HEK293 (cell line): ENCODE measurements around the gene SLC16A13.

Source experiments
- YY1 ChIP-seq: fragments of 450-650 bp; formaldehyde crosslinking; IDR thresholded peaks from 2 replicates; pipeline ENCODE4 v1.5.1; 2018; ENCODE audit warnings: missing biosample characterization, missing genetic modification characterization
- ZNF324 ChIP-seq: fragments of 450-650 bp; formaldehyde crosslinking; IDR thresholded peaks from 2 replicates; pipeline ENCODE4 v1.5.1; 2016; ENCODE audit warnings: missing biosample characterization, missing genetic modification characterization
- ZNF514 ChIP-seq: fragments of 450-650 bp; formaldehyde crosslinking; IDR thresholded peaks from 2 replicates; pipeline ENCODE4 v1.5.1; 2016; ENCODE audit warnings: missing biosample characterization, missing genetic modification characterization
- ZNF670 ChIP-seq: fragments of 450-650 bp; formaldehyde crosslinking; IDR thresholded peaks from 2 replicates; pipeline ENCODE4 v1.5.1; 2016; ENCODE audit warnings: missing biosample characterization, missing genetic modification characterization, low read depth
- TF ChIP-seq, protein P1 (sequence below): fragments of 450-650 bp; formaldehyde crosslinking; IDR thresholded peaks from 2 replicates; pipeline ENCODE4 v1.5.1; 2016; ENCODE audit warnings: missing biosample characterization, missing genetic modification characterization
- TF ChIP-seq, protein P2 (sequence below): fragments of 450-650 bp; formaldehyde crosslinking; IDR thresholded peaks from 2 replicates; pipeline ENCODE4 v1.5.1; 2016; ENCODE audit warnings: missing biosample characterization, missing genetic modification characterization
- TF ChIP-seq, protein P3 (sequence below): fragments of 450-650 bp; formaldehyde crosslinking; IDR thresholded peaks from 2 replicates; pipeline ENCODE4 v1.5.1; 2016; ENCODE audit warnings: missing biosample characterization, missing genetic modification characterization
- TF ChIP-seq, protein P4 (sequence below): fragments of 450-650 bp; formaldehyde crosslinking; IDR thresholded peaks from 2 replicates; pipeline ENCODE4 v1.5.1; 2016; ENCODE audit warnings: missing biosample characterization, missing genetic modification characterization, borderline replicate concordance
- TF ChIP-seq, protein P5 (sequence below): fragments of 450-650 bp; formaldehyde crosslinking; IDR thresholded peaks from 2 replicates; pipeline ENCODE4 v1.5.1; 2016; ENCODE audit warnings: missing biosample characterization, missing genetic modification characterization
- TF ChIP-seq, protein P6 (sequence below): fragments of 450-650 bp; formaldehyde crosslinking; IDR thresholded peaks from 2 replicates; pipeline ENCODE4 v1.5.1; 2016; ENCODE audit warnings: missing biosample characterization, missing genetic modification characterization

DNA sequence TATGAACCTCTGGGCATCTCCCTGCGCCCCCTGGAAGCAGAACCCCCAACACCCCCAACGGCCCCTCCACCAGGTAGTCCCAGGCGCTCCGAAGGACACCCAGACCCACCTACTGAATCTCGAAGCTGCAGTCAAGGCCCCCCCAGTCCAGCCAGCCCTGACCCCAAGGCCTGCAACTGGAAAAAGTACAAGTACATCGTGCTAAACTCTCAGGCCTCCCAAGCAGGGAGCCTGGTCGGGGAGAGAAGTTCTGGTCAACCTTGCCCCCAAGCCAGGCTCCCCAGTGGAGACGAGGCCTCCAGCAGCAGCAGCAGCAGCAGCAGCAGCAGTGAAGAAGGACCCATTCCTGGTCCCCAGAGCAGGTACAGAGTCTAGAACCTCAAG is 11.4 kb upstream of the SLC16A13 start:
- TF ChIP-seq ZNF514 (tag by site-specific recombination) (no peak), ZNF670 (tag by site-specific recombination) (no peak), ZNF324 (tag by site-specific recombination) (no peak), YY1 (no peak)
- TF ChIP-seq, protein P1, sequence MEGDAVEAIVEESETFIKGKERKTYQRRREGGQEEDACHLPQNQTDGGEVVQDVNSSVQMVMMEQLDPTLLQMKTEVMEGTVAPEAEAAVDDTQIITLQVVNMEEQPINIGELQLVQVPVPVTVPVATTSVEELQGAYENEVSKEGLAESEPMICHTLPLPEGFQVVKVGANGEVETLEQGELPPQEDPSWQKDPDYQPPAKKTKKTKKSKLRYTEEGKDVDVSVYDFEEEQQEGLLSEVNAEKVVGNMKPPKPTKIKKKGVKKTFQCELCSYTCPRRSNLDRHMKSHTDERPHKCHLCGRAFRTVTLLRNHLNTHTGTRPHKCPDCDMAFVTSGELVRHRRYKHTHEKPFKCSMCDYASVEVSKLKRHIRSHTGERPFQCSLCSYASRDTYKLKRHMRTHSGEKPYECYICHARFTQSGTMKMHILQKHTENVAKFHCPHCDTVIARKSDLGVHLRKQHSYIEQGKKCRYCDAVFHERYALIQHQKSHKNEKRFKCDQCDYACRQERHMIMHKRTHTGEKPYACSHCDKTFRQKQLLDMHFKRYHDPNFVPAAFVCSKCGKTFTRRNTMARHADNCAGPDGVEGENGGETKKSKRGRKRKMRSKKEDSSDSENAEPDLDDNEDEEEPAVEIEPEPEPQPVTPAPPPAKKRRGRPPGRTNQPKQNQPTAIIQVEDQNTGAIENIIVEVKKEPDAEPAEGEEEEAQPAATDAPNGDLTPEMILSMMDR: no peak
- TF ChIP-seq, protein P2, sequence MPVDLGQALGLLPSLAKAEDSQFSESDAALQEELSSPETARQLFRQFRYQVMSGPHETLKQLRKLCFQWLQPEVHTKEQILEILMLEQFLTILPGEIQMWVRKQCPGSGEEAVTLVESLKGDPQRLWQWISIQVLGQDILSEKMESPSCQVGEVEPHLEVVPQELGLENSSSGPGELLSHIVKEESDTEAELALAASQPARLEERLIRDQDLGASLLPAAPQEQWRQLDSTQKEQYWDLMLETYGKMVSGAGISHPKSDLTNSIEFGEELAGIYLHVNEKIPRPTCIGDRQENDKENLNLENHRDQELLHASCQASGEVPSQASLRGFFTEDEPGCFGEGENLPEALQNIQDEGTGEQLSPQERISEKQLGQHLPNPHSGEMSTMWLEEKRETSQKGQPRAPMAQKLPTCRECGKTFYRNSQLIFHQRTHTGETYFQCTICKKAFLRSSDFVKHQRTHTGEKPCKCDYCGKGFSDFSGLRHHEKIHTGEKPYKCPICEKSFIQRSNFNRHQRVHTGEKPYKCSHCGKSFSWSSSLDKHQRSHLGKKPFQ (tag by site-specific recombination): no peak
- TF ChIP-seq, protein P3, sequence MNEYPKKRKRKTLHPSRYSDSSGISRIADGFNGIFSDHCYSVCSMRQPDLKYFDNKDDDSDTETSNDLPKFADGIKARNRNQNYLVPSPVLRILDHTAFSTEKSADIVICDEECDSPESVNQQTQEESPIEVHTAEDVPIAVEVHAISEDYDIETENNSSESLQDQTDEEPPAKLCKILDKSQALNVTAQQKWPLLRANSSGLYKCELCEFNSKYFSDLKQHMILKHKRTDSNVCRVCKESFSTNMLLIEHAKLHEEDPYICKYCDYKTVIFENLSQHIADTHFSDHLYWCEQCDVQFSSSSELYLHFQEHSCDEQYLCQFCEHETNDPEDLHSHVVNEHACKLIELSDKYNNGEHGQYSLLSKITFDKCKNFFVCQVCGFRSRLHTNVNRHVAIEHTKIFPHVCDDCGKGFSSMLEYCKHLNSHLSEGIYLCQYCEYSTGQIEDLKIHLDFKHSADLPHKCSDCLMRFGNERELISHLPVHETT (tag by site-specific recombination): no peak
- TF ChIP-seq, protein P4, sequence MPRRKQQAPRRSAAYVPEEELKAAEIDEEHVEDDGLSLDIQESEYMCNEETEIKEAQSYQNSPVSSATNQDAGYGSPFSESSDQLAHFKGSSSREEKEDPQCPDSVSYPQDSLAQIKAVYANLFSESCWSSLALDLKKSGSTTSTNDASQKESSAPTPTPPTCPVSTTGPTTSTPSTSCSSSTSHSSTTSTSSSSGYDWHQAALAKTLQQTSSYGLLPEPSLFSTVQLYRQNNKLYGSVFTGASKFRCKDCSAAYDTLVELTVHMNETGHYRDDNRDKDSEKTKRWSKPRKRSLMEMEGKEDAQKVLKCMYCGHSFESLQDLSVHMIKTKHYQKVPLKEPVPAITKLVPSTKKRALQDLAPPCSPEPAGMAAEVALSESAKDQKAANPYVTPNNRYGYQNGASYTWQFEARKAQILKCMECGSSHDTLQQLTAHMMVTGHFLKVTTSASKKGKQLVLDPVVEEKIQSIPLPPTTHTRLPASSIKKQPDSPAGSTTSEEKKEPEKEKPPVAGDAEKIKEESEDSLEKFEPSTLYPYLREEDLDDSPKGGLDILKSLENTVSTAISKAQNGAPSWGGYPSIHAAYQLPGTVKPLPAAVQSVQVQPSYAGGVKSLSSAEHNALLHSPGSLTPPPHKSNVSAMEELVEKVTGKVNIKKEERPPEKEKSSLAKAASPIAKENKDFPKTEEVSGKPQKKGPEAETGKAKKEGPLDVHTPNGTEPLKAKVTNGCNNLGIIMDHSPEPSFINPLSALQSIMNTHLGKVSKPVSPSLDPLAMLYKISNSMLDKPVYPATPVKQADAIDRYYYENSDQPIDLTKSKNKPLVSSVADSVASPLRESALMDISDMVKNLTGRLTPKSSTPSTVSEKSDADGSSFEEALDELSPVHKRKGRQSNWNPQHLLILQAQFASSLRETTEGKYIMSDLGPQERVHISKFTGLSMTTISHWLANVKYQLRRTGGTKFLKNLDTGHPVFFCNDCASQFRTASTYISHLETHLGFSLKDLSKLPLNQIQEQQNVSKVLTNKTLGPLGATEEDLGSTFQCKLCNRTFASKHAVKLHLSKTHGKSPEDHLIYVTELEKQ (tag by site-specific recombination): no peak
- TF ChIP-seq, protein P5, sequence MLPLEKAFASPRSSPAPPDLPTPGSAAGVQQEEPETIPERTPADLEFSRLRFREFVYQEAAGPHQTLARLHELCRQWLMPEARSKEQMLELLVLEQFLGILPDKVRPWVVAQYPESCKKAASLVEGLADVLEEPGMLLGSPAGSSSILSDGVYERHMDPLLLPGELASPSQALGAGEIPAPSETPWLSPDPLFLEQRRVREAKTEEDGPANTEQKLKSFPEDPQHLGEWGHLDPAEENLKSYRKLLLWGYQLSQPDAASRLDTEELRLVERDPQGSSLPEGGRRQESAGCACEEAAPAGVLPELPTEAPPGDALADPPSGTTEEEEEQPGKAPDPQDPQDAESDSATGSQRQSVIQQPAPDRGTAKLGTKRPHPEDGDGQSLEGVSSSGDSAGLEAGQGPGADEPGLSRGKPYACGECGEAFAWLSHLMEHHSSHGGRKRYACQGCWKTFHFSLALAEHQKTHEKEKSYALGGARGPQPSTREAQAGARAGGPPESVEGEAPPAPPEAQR (tag by site-specific recombination): no peak
- TF ChIP-seq, protein P6, sequence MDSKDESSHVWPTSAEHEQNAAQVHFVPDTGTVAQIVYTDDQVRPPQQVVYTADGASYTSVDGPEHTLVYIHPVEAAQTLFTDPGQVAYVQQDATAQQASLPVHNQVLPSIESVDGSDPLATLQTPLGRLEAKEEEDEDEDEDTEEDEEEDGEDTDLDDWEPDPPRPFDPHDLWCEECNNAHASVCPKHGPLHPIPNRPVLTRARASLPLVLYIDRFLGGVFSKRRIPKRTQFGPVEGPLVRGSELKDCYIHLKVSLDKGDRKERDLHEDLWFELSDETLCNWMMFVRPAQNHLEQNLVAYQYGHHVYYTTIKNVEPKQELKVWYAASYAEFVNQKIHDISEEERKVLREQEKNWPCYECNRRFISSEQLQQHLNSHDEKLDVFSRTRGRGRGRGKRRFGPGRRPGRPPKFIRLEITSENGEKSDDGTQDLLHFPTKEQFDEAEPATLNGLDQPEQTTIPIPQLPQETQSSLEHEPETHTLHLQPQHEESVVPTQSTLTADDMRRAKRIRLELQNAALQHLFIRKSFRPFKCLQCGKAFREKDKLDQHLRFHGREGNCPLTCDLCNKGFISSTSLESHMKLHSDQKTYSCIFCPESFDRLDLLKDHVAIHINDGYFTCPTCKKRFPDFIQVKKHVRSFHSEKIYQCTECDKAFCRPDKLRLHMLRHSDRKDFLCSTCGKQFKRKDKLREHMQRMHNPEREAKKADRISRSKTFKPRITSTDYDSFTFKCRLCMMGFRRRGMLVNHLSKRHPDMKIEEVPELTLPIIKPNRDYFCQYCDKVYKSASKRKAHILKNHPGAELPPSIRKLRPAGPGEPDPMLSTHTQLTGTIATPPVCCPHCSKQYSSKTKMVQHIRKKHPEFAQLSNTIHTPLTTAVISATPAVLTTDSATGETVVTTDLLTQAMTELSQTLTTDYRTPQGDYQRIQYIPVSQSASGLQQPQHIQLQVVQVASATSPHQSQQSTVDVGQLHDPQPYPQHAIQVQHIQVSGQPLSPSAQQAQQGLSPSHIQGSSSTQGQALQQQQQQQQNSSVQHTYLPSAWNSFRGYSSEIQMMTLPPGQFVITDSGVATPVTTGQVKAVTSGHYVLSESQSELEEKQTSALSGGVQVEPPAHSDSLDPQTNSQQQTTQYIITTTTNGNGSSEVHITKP: no peak
